ENCODE data around the gene CACTIN.

GRCh38 chr19:3593156-3593555, 33.4 kb downstream of the CACTIN start:
- TF ChIP-seq POLR2A (IDR thresholded peaks at IDR 0.05) (no peak), POLR2AphosphoS5 (IDR thresholded peaks at IDR 0.05) (no peak), CTCF (IDR thresholded peaks at IDR 0.05) (no peak), EP300 (IDR thresholded peaks at IDR 0.05) (no peak)

All from suprapubic skin (tissue), 4 donors.